Effector memory CD4-positive, alpha-beta T cell (primary cell): ENCODE results near the gene TXLNG.
"Not testable (repeated sequence)": the region's sequence is repeated elsewhere in the genome, so short reads cannot be mapped to it uniquely, and the experiment has no call there.

Experiments used
- DNase-seq, 3 donors: peaks; one replicate each; pipeline ENCODE4 v3.0.0-alpha.2; 2020
- H3K27ac ChIP-seq: 2 replicates; pipeline ENCODE4 v1.7.0; 2013; ENCODE audit warnings: mild to moderate bottlenecking, low read length, moderate library complexity; ENCODE audit not compliant: insufficient read depth, poor library complexity, severe bottlenecking
- H3K27me3 ChIP-seq: replicated peaks from 2 replicates; pipeline ENCODE4 v1.7.0; 2013; ENCODE audit warnings: mild to moderate bottlenecking, low read length; ENCODE audit not compliant: insufficient read depth, control insufficient read depth, poor library complexity, severe bottlenecking
- H3K36me3 ChIP-seq: 2 replicates; pipeline ENCODE4 v1.7.0; 2013; ENCODE audit warnings: mild to moderate bottlenecking, low read length, moderate library complexity; ENCODE audit not compliant: control insufficient read depth, insufficient read depth
- H3K4me1 ChIP-seq: 2 replicates; pipeline ENCODE4 v1.7.0; 2013; ENCODE audit warnings: low read length, mild to moderate bottlenecking; ENCODE audit not compliant: control insufficient read depth, insufficient read depth, poor library complexity, severe bottlenecking
- H3K4me3 ChIP-seq: 2 replicates; pipeline ENCODE4 v1.7.0; 2013; ENCODE audit warnings: low read length, low read depth, mild to moderate bottlenecking; ENCODE audit not compliant: insufficient read depth, poor library complexity, severe bottlenecking
- H3K9me3 ChIP-seq: 2 replicates; pipeline ENCODE4 v1.7.0; 2013; ENCODE audit warnings: mild to moderate bottlenecking, low read length, moderate library complexity; ENCODE audit not compliant: control insufficient read depth

Gene TXLNG

GRCh38 chrX:16761500-16761899 lies 24.8 kb upstream of the TXLNG start:
- not testable (repeated sequence) for H3K4me1 ChIP-seq, H3K4me3 ChIP-seq, DNase-seq, H3K27me3 ChIP-seq, H3K9me3 ChIP-seq, H3K27ac ChIP-seq
- H3K36me3 ChIP-seq = peaks cover 10% of the 10 kb centered on the region

DNA sequence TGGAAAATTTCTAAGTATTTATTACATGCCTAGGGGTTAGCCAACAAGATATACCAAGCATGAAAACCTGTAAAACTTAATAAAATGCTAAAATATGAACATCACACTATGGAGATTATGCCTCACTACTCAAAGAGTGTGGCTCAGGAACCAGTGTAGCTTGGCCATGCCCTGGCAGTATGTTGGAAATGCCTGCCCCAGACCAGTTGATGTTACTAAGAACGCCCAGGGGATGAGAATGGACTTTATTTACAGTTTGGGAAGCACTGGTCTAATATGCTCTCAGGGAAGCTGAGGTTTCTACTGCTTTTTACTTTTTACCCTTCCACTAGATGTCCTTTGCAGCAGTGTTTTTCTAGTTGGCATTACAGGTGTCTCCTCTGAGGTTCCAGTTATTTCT lies 23.7 kb upstream of the TXLNG start:
- Histone ChIP-seq H3K27me3 (no peaks in the 10 kb centered on the region), H3K36me3 (peaks cover 4% of the 10 kb centered on the region), H3K27ac (no peak overlapping the region), H3K9me3 (no peaks in the 10 kb centered on the region), H3K4me3 (no peak overlapping the region), H3K4me1 (no peaks in the 10 kb centered on the region)
- no peak for DNase-seq

GRCh38 chrX:16765594-16765993 lies 20.7 kb upstream of the TXLNG start:
- no peak overlapping the region for H3K4me3 ChIP-seq
- no peak overlapping the region for H3K27ac ChIP-seq
- no peaks in the 10 kb centered on the region for H3K36me3 ChIP-seq
- H3K27me3 ChIP-seq = no peaks in the 10 kb centered on the region
- DNase-seq = no peak
- no peaks in the 10 kb centered on the region for H3K9me3 ChIP-seq
- no peaks in the 10 kb centered on the region for H3K4me1 ChIP-seq

- no peaks in the 10 kb centered on the region for H3K4me1 ChIP-seq
- no peak overlapping the region for H3K4me3 ChIP-seq
- DNase-seq = no peak
- no peaks in the 10 kb centered on the region for H3K9me3 ChIP-seq
- H3K36me3 ChIP-seq = no peaks in the 10 kb centered on the region
- no peaks in the 10 kb centered on the region for H3K27me3 ChIP-seq
- no peak overlapping the region for H3K27ac ChIP-seq
These were observed 15.2 kb upstream of the TXLNG start for GRCh38 chrX:16770970-16771482.

DNA sequence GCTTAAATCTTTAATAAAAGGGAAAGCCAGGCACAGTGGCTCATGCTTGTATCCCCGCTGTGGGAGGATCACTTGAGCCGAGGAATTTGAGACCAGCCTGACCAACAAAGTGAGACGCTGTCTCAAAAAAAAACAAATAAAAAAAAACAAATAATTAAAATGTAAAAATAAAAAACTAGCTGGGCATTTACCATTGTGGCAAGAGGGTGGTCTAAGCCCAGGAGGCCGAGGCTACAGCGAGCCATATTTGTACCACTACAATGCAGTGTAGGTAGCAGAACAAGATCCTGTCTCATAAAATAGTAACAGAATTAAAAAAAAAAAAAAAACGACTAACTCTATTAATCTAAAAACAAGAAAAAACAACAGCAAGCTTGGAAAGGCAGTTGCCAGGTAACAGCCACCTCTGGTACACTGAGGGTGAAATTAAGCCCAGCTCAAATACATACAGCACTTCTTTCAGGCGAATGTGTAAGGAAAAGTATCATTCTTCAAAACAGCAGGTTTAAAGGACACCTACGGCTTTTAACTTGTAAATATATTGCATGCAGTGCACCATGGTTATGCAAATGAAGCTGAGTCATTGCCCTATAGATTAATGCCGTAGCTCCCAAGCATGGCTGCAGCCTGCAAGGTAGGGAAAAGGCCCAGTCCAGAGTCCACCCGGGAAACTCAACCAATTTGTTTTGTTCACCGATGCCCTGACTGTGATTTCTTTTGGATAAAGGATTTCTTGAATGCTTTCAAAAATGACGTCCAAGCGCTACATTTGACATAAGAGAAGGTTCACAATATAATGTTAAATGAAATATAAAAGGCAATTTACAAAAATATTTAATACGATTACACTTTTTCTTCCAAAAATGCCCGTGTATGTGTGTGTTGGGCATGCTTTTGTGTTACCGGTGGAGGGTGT lies 14.5 kb upstream of the TXLNG start:
- no peaks in the 10 kb centered on the region for H3K36me3 ChIP-seq
- no peaks in the 10 kb centered on the region for H3K9me3 ChIP-seq
- no peak overlapping the region for H3K4me3 ChIP-seq
- no peak overlapping the region for H3K27ac ChIP-seq
- no peak for DNase-seq
- no peaks in the 10 kb centered on the region for H3K4me1 ChIP-seq
- H3K27me3 ChIP-seq = no peaks in the 10 kb centered on the region

DNA sequence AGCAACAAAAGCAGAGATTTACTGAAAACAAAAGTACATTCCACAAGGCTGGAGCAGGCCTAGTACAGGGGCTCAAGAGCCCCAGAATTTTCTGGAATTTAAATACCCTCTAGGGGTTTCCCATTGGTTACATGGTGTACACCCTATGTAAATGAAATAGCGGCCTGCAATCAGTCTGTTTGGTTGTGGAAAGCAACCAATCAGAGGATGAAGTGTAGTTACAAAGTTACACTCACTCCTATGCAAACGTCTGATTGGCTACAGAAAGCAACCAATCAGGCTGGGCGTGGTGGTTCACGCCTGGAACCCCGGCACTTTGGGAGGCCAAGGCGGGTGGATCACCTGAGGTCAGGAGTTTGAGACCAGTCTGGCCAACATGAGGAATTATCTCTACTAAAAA lies 13.8 kb upstream of the TXLNG start:
- H3K27ac ChIP-seq = no peak overlapping the region

DNA sequence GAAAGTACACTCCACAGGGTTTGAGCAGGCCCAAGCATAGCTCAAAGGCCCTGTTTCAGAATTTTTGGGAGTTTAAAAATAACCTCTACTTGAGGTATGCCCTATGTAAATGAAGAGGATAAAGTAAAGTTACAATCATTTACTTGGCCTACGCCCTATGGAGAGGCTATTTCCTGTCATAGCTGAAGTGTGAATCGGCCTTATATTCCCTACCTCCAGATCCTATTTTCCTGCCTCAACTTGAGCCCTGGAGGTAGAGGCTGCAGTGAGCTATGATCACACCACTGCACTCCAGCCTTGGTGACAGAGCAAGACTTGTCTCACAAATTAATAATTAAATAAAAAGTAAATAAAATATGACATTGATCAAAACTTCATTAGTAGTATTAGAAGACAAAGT lies 11.5 kb upstream of the TXLNG start:
- Histone ChIP-seq H3K4me3 (no peak overlapping the region), H3K9me3 (no peaks in the 10 kb centered on the region), H3K27me3 (no peaks in the 10 kb centered on the region), H3K4me1 (no peaks in the 10 kb centered on the region), H3K36me3 (no peaks in the 10 kb centered on the region), H3K27ac (no peak overlapping the region)
- DNase-seq = no peak

More for the DNA sequence above, 13.8 kb upstream of the TXLNG start:
- no peak for DNase-seq
- Histone ChIP-seq H3K27me3 (no peaks in the 10 kb centered on the region), H3K36me3 (no peaks in the 10 kb centered on the region), H3K4me3 (no peak overlapping the region), H3K4me1 (no peaks in the 10 kb centered on the region), H3K9me3 (no peaks in the 10 kb centered on the region)

DNA sequence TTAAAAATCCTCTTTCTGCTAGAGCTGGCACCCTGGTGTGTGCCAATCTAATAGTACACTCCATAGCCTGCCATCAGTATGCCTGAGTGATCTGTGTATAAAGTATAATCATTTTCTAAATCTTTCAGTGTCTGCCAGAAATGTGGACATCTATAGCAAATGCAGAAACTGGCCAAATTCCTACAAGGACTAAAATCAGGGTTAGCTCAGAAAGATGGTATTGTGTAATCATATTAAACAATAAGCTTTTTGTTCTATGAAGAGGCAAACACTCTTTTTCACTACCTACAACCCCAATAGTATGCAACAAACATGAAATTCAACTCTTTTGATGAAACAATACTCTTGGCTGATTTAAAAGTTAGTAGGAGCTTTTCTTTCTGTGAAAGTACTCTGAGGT lies 7.7 kb upstream of the TXLNG start:
- no peak overlapping the region for H3K27ac ChIP-seq
- no peaks in the 10 kb centered on the region for H3K4me1 ChIP-seq
- no peaks in the 10 kb centered on the region for H3K36me3 ChIP-seq
- no peaks in the 10 kb centered on the region for H3K27me3 ChIP-seq
- no peak for DNase-seq
- no peaks in the 10 kb centered on the region for H3K9me3 ChIP-seq
- H3K4me3 ChIP-seq = no peak overlapping the region

DNA sequence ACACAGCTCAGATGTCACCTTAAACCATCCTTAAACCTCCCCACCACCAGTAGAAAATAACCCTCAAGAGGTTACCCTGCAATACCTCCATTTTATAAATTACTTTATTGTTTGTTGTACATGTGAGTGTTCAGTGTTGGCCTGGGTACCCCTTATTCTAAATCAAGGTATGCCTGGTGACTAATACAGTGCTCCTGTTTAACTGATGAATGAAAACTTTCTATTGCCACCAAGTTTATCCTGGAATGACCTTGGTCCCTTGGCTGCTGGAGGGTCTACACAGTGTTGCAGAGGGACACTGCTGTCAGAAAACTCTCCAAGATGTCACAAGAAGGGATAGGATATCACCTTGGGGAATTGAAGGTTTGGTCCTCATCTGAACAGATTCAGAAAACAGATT lies 7.3 kb upstream of the TXLNG start:
- Histone ChIP-seq H3K27ac (no peak overlapping the region), H3K27me3 (no peaks in the 10 kb centered on the region), H3K36me3 (no peaks in the 10 kb centered on the region), H3K9me3 (no peaks in the 10 kb centered on the region), H3K4me1 (no peaks in the 10 kb centered on the region), H3K4me3 (no peak overlapping the region)
- no peak for DNase-seq

DNA sequence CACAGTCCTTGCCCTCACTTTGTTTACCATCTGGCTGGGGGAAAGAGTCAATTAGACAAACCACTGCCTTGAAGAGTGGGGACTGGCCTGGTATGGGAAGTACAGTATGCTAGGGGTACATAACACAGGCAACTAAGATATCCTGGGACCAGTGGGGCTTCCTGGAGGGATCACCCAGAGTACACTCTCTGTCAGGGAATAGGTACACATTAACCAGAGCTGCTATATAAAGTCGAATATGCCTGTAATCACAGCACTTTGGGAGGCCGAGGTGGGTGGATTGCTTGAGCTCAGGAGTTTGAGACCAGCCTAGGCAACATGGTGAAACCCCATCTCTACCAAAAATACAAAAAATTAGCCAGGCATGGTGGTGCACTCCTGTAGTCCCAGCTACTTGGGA lies 6.5 kb upstream of the TXLNG start:
- H3K27me3 ChIP-seq, DNase-seq, H3K27ac ChIP-seq, H3K9me3 ChIP-seq, H3K36me3 ChIP-seq, H3K4me3 ChIP-seq, H3K4me1 ChIP-seq: not testable (repeated sequence)
